Measurements from ENCODE around the gene GRB10.

- no peak for TF ChIP-seq POLR2A (IDR thresholded peaks at IDR 0.05; ENCODE audit: low read depth, low read length)
- TF ChIP-seq TAF1 (IDR thresholded peaks at IDR 0.05; ENCODE audit: borderline replicate concordance, low read depth, low read length), result no peak
These were observed 65.5 kb downstream of the GRB10 start for GRCh38 chr7:50717181-50717580.

Data from GM12892 (cell line).